Skeletal muscle tissue (tissue), 4 donors: Measurements from ENCODE around the gene FAM3D. TPM values are rescaled to one million over a fixed set of nuclear protein-coding genes. Genes with fewer than 3 reads are reported as not detected.
"Not testable (repeated sequence)": the region's sequence is repeated elsewhere in the genome, so short reads cannot be mapped to it uniquely, and the experiment has no call there.

Experiments
- H3K27ac ChIP-seq: one replicate; pipeline ENCODE4 v1.7.0; 2013; ENCODE audit warnings: mild to moderate bottlenecking, low read depth, low read length, inconsistent platforms
- H3K27me3 ChIP-seq, 3 donors: one replicate each; pipeline ENCODE4 v1.7.0; 2013; ENCODE audit warnings: low read length in 3 of 3; ENCODE audit not compliant: control insufficient read depth in 3 of 3, insufficient read depth in 3 of 3
- H3K36me3 ChIP-seq, 3 donors: one replicate each; pipeline ENCODE4 v1.7.0; 2013; ENCODE audit warnings: low read length in 3 of 3; ENCODE audit not compliant: control insufficient read depth in 3 of 3, insufficient read depth in 3 of 3
- H3K4me1 ChIP-seq, 3 donors: one replicate each; pipeline ENCODE4 v1.7.0; 2013; ENCODE audit warnings: low read length in 3 of 3, mild to moderate bottlenecking in 3 of 3; ENCODE audit not compliant: control insufficient read depth in 3 of 3, insufficient read depth in 3 of 3
- H3K4me3 ChIP-seq, 3 donors: one replicate each; pipeline ENCODE4 v1.7.0; 2013; ENCODE audit warnings: low read length in 3 of 3
- H3K9ac ChIP-seq, 3 donors: one replicate each; pipeline ENCODE4 v1.7.0; 2013; ENCODE audit warnings: low read length in 3 of 3, mild to moderate bottlenecking in 3 of 3, moderate library complexity in 2 of 3, low read depth in 1 of 3
- H3K9me3 ChIP-seq, 3 donors: one replicate each; pipeline ENCODE4 v1.7.0; 2013; ENCODE audit warnings: low read length in 3 of 3; ENCODE audit not compliant: control insufficient read depth in 3 of 3
- total RNA-seq: library from RNA; depleted of rRNA; stranded (reverse); fragments of >200 nt; gene quantifications from one replicate; pipeline ENCODE4 v1.2.3, GENCODE V29; 2014
- donor health status: Osteomylitis.

Gene FAM3D
- total RNA-seq, 1 donor from 2014 or later, result not detected

GRCh38 chr3:58686847-58687246, 20.3 kb upstream of the FAM3D start:
- no peaks in the 10 kb centered on the region for H3K4me1 ChIP-seq
- H3K27ac ChIP-seq, result no peak overlapping the region
- H3K9ac ChIP-seq, result no peak overlapping the region
- H3K9me3 ChIP-seq, result peaks cover 0 to 4% (median 0%) of the 10 kb centered on the region in 3 donors
- no peaks in the 10 kb centered on the region for H3K36me3 ChIP-seq
- H3K27me3 ChIP-seq, result no peaks in the 10 kb centered on the region
- H3K4me3 ChIP-seq, result no peak overlapping the region

GRCh38 chr3:58685641-58686040, 19.1 kb upstream of the FAM3D start:
- Histone ChIP-seq H3K27ac (no peak overlapping the region), H3K9ac (no peak overlapping the region), H3K4me1 (no peaks in the 10 kb centered on the region), H3K4me3 (no peak overlapping the region), H3K36me3 (no peaks in the 10 kb centered on the region), H3K27me3 (no peaks in the 10 kb centered on the region), H3K9me3 (no peaks in the 10 kb centered on the region)

GRCh38 chr3:58683466-58683865, 16.9 kb upstream of the FAM3D start:
- Histone ChIP-seq H3K4me3 (no peak overlapping the region), H3K27me3 (no peaks in the 10 kb centered on the region), H3K9ac (no peak overlapping the region), H3K9me3 (no peaks in the 10 kb centered on the region), H3K4me1 (peaks cover 0 to 2% (median 0%) of the 10 kb centered on the region in 3 donors), H3K27ac (no peak overlapping the region), H3K36me3 (no peaks in the 10 kb centered on the region)

GRCh38 chr3:58683001-58683458, 16.5 kb upstream of the FAM3D start:
- no peaks in the 10 kb centered on the region for H3K27me3 ChIP-seq
- no peak overlapping the region for H3K9ac ChIP-seq
- no peak overlapping the region for H3K27ac ChIP-seq
- H3K4me3 ChIP-seq, result no peak overlapping the region
- peaks cover 0 to 2% (median 0%) of the 10 kb centered on the region in 3 donors for H3K4me1 ChIP-seq
- H3K36me3 ChIP-seq, result no peaks in the 10 kb centered on the region
- no peaks in the 10 kb centered on the region for H3K9me3 ChIP-seq

- H3K9ac ChIP-seq, result no peak overlapping the region
- H3K4me1 ChIP-seq, result peaks cover 0 to 2% (median 0%) of the 10 kb centered on the region in 3 donors
- H3K36me3 ChIP-seq, result no peaks in the 10 kb centered on the region
These were observed 15.3 kb upstream of the FAM3D start for GRCh38 chr3:58681863-58682262.

GRCh38 chr3:58680879-58681525, 14.4 kb upstream of the FAM3D start:
- Histone ChIP-seq H3K4me3 (no peak overlapping the region), H3K9ac (no peak overlapping the region), H3K36me3 (no peaks in the 10 kb centered on the region), H3K4me1 (peaks cover 0 to 2% (median 0%) of the 10 kb centered on the region in 3 donors), H3K9me3 (no peaks in the 10 kb centered on the region), H3K27ac (no peak overlapping the region), H3K27me3 (no peaks in the 10 kb centered on the region)

More at GRCh38 chr3:58681863-58682262, 15.3 kb upstream of the FAM3D start:
- Histone ChIP-seq H3K27ac (no peak overlapping the region), H3K4me3 (no peak overlapping the region), H3K27me3 (no peaks in the 10 kb centered on the region), H3K9me3 (no peaks in the 10 kb centered on the region)

GRCh38 chr3:58679974-58680666, 13.5 kb upstream of the FAM3D start:
- H3K9me3 ChIP-seq, result no peaks in the 10 kb centered on the region
- H3K27ac ChIP-seq, result no peak overlapping the region
- H3K9ac ChIP-seq, result no peak overlapping the region
- no peak overlapping the region for H3K4me3 ChIP-seq
- peaks cover 0 to 2% (median 0%) of the 10 kb centered on the region in 3 donors for H3K4me1 ChIP-seq
- no peaks in the 10 kb centered on the region for H3K27me3 ChIP-seq
- H3K36me3 ChIP-seq, result no peaks in the 10 kb centered on the region

- no peak overlapping the region for H3K27ac ChIP-seq
- no peak overlapping the region for H3K9ac ChIP-seq
- H3K27me3 ChIP-seq, result no peaks in the 10 kb centered on the region
- no peaks in the 10 kb centered on the region for H3K9me3 ChIP-seq
- H3K4me3 ChIP-seq, result no peak overlapping the region
- no peaks in the 10 kb centered on the region for H3K36me3 ChIP-seq
- peaks cover 0 to 2% (median 0%) of the 10 kb centered on the region in 3 donors for H3K4me1 ChIP-seq
These were observed 12.9 kb upstream of the FAM3D start for GRCh38 chr3:58679446-58679845.

GRCh38 chr3:58678177-58678970, 11.8 kb upstream of the FAM3D start:
- not testable (repeated sequence) for H3K4me3 ChIP-seq, H3K9me3 ChIP-seq, H3K36me3 ChIP-seq, H3K9ac ChIP-seq, H3K27me3 ChIP-seq, H3K27ac ChIP-seq, H3K4me1 ChIP-seq

- H3K4me1 ChIP-seq, result no peaks in the 10 kb centered on the region
- H3K4me3 ChIP-seq, result no peak overlapping the region
- no peak overlapping the region for H3K9ac ChIP-seq
- H3K27ac ChIP-seq, result no peak overlapping the region
- H3K36me3 ChIP-seq, result no peaks in the 10 kb centered on the region
- no peaks in the 10 kb centered on the region for H3K27me3 ChIP-seq
- H3K9me3 ChIP-seq, result no peaks in the 10 kb centered on the region
These were observed 6.3 kb upstream of the FAM3D start for GRCh38 chr3:58672880-58673279.
